HFFc6 (cell line): ENCODE measurements around the gene CREB3L2. TPM values are rescaled to one million over a fixed set of nuclear protein-coding genes. Genes with fewer than 3 reads are reported as not detected.

ENCODE experiments used
- DNase-seq: peaks from one replicate; pipeline ENCODE4 v3.0.0-alpha.2; 2018
- H3K27ac Mint-ChIP-seq: 2 replicates; pipeline ENCODE4 v1.8.0; 2020; ENCODE audit warnings: mild to moderate bottlenecking, mixed read lengths
- H3K27me3 Mint-ChIP-seq: 2 replicates; pipeline ENCODE4 v1.8.0; 2021; ENCODE audit warnings: mild to moderate bottlenecking, moderate library complexity, mixed read lengths; ENCODE audit not compliant: insufficient read depth
- H3K36me3 Mint-ChIP-seq: 2 replicates; pipeline ENCODE4 v1.8.0; 2021; ENCODE audit warnings: low read depth, mixed read lengths
- H3K4me1 Mint-ChIP-seq: 2 replicates; pipeline ENCODE4 v1.8.0; 2020; ENCODE audit warnings: low read depth, mixed read lengths
- H3K4me3 Mint-ChIP-seq: 2 replicates; pipeline ENCODE4 v1.8.0; 2020; ENCODE audit warnings: mild to moderate bottlenecking, moderate library complexity, mixed read lengths
- H3K9me3 Mint-ChIP-seq: 2 replicates; pipeline ENCODE4 v1.8.0; 2020; ENCODE audit warnings: mild to moderate bottlenecking, mixed read lengths
- total RNA-seq, 6 experiments: library from RNA; stranded (reverse); fragmentation: NEBNext Ultra II Directional; extraction: Animal tissue kit (Norgen Biotek cat#: 25700); gene quantifications; 2 replicates in 1 of 6; 3 replicates in 5 of 6; pipeline ENCODE4 v1.2.3, GENCODE V29; 2021
- TF ChIP-seq, protein P1 (sequence below): fragments of 200-600 bp; sonication (generic); IDR thresholded peaks from 2 replicates; pipeline ENCODE4 v1.5.0; 2021; ENCODE audit warnings: antibody characterized with exemption, mild to moderate bottlenecking

The CREB3L2 gene
- total RNA-seq, 6 experiments from 2014 or later: 112 to 139 (median 123) TPM

DNA sequence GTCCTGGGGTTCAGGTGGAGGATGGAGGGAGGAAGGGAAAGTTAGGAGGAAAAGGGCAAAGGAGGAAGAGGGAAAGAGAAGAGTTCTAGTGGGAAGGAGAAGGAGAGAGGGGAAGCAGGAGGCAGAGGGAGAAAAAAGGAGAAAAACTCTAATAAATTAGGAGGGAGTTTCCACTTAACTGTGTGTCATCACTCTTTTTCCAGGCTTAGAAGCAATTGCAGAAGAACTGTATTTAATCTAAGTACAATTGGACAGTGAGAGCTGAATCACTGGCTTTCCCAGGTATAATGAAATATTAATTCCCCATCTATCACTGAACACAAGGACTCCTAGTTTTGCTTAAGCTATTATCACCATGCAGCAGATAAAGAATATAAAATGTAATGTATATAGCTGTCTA, 76.8 kb downstream of the CREB3L2 start:
- Mint-ChIP-seq H3K27me3 (peaks cover 1% of the 10 kb centered on the region; the same call in 1 of the 2 replicates), H3K27ac (peak overlapping the region; percentile 90), H3K9me3 (no peaks in the 10 kb centered on the region), H3K36me3 (peaks cover 74% of the 10 kb centered on the region), H3K4me1 (peaks cover 84% of the 10 kb centered on the region), H3K4me3 (no peak overlapping the region; the same call in 1 of the 2 replicates)
- TF ChIP-seq, protein P1, sequence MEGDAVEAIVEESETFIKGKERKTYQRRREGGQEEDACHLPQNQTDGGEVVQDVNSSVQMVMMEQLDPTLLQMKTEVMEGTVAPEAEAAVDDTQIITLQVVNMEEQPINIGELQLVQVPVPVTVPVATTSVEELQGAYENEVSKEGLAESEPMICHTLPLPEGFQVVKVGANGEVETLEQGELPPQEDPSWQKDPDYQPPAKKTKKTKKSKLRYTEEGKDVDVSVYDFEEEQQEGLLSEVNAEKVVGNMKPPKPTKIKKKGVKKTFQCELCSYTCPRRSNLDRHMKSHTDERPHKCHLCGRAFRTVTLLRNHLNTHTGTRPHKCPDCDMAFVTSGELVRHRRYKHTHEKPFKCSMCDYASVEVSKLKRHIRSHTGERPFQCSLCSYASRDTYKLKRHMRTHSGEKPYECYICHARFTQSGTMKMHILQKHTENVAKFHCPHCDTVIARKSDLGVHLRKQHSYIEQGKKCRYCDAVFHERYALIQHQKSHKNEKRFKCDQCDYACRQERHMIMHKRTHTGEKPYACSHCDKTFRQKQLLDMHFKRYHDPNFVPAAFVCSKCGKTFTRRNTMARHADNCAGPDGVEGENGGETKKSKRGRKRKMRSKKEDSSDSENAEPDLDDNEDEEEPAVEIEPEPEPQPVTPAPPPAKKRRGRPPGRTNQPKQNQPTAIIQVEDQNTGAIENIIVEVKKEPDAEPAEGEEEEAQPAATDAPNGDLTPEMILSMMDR: no peak
- DNase-seq: no peak

DNA sequence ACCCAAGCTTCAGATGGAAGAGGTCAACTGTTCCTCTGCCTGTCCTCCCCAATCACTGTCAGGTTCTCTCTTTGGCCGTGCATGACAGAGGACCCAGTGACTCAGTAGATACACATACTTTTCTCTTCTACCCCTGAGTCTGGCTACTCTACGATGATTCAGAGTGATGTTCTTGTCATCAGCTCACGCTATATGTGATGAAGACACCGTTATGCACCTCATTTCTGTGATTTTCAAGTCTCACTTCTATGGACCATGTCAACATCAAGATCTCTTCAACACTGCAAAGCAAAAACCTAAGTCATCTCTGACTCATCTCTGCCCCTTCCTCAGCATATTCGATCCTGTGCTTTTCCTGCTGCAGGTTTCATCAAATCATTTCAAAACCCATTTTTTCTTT, 78.5 kb downstream of the CREB3L2 start:
- DNase-seq: peak; percentile 92
- H3K4me3 Mint-ChIP-seq: peak overlapping the region; percentile 58
- H3K27me3 Mint-ChIP-seq: no peaks in the 10 kb centered on the region
- H3K4me1 Mint-ChIP-seq: peaks cover 85% of the 10 kb centered on the region
- H3K36me3 Mint-ChIP-seq: peaks cover 76% of the 10 kb centered on the region
- TF ChIP-seq, protein P1: no peak
- no peaks in the 10 kb centered on the region for H3K9me3 Mint-ChIP-seq
- H3K27ac Mint-ChIP-seq: peak overlapping the region; percentile 90

DNA sequence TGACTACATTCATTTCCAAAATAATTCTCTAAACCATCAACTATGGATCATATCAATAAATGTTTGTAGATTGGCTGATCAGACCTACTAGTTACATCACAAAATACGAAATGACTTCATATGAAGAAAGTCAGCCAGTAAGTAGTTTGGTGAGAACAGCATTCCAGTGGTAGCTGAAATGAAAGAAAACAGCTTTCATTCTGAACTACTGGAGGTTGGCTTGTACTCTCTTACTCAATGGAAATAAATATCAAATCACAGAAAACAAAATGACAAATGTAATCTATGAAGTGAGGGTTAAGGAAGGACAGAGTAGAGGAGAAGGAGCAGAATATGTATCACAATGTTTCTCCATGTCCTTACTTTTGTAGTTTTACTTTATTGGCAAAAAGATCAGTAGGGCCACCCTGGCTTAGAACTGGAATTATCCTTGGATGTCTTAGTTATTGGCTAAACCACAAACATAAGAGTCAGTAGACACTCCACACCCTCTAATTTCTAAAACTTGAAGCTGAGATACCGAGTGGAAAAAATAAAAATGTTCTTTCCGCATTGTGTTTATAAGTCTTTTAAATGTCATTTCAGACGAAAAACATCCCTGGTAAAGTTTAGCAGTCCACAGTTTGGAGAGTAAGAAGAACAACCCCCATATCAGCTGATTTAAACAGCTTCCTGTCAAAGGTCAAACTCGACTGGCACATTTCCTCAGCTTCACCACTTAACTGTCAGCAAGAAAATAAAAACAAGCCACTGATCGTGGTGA, 81.1 kb downstream of the CREB3L2 start:
- Mint-ChIP-seq H3K4me1 (peaks cover 78% of the 10 kb centered on the region), H3K9me3 (no peaks in the 10 kb centered on the region), H3K4me3 (peak overlapping the region; percentile 7; the same call in 1 of the 2 replicates), H3K27me3 (peaks cover under 1% of the 10 kb centered on the region; the same call in 1 of the 2 replicates), H3K27ac (peak overlapping the region; percentile 69), H3K36me3 (peaks cover 64% of the 10 kb centered on the region)
- no peak for DNase-seq
- TF ChIP-seq, protein P1: no peak

DNA sequence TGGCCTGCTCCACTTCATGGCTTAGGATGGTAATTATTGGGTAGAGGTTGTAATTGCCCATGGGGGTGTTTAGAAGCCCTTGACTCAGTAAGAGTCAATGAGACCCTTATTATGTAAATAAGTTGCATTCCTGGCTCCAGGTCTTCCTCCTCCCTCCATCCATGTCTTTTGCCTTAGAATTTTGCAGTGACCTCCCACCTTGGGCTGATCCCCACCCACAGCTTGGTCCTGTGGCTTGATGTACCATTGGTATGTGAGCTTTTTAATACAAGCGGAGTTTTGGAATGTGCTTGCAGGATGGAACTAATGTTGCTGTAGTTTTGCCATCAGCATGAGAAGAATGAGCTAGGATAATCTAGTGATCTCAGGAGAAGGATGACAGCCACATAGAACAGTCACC, 81.9 kb downstream of the CREB3L2 start:
- Mint-ChIP-seq H3K4me3 (no peak overlapping the region), H3K27me3 (peaks cover 2% of the 10 kb centered on the region; the same call in 1 of the 2 replicates), H3K4me1 (peaks cover 70% of the 10 kb centered on the region), H3K27ac (peak overlapping the region; percentile 57; the same call in 1 of the 2 replicates), H3K9me3 (no peaks in the 10 kb centered on the region), H3K36me3 (peaks cover 59% of the 10 kb centered on the region)
- peak; percentile 15 for DNase-seq
- TF ChIP-seq, protein P1: no peak

DNA sequence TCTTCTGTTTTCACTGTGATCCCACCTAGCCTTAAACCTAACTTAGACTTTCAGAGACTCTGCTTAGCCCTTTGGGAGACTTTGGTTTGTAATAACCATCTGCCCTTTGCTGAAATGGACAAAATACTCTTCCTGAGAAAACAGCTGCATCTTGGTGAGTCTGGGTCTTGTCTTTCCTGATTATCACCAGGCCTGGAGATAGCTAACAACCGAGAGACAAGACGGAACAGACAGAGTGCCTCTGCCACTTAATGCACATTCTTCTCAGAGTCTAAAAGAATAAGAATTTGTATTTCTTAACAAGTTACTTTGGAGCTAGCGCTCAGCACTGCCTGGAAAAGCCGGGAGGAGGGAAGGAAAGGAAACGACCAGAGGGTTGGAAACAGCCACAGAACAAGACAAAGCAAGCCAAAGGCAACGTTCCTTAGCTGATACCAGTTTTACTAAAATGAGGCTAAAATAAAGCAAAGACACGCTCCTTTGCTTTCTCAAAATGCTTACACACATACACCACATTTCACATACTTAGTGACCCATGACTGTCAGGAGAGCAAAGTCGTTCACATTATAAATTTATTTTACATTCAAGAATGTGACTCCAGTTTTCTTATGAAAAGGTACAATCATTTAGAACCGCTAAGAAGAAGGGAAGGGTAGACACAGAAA, 84.8 kb downstream of the CREB3L2 start:
- Mint-ChIP-seq H3K36me3 (peaks cover 52% of the 10 kb centered on the region), H3K9me3 (no peaks in the 10 kb centered on the region), H3K4me1 (peaks cover 41% of the 10 kb centered on the region), H3K27me3 (peaks cover 2% of the 10 kb centered on the region; the same call in 1 of the 2 replicates), H3K4me3 (no peak overlapping the region), H3K27ac (peak overlapping the region; percentile 29)
- TF ChIP-seq, protein P1: no peak
- DNase-seq: no peak
